CD1c-positive myeloid dendritic cell (primary cell): ENCODE measurements around the gene PRR19.

Experiments used
- DNase-seq: peaks from one replicate; pipeline ENCODE4 v3.0.0-alpha.2; 2016; ENCODE audit errors: extremely low spot score

Gene PRR19

GRCh38 chr19:42348211-42348610 lies 46.3 kb downstream of the PRR19 start:
- DNase-seq, result no peak

- no peak for DNase-seq
These were observed 47.6 kb downstream of the PRR19 start for GRCh38 chr19:42349378-42350107.

GRCh38 chr19:42350417-42350816 lies 48.5 kb downstream of the PRR19 start:
- no peak for DNase-seq

- no peak for DNase-seq
These were observed 49.3 kb downstream of the PRR19 start for GRCh38 chr19:42351079-42351735.

- DNase-seq, result peak; percentile 15
These were observed 50.6 kb downstream of the PRR19 start for GRCh38 chr19:42352301-42353259.

- no peak for DNase-seq
These were observed 51.5 kb downstream of the PRR19 start for GRCh38 chr19:42353341-42354015.

- no peak for DNase-seq
These were observed 54.0 kb downstream of the PRR19 start for GRCh38 chr19:42355896-42356295.

- no peak for DNase-seq
These were observed 54.8 kb downstream of the PRR19 start for GRCh38 chr19:42356686-42357085.

- no peak for DNase-seq
These were observed 55.4 kb downstream of the PRR19 start for GRCh38 chr19:42357290-42357689.
